PFSK-1 (cell line): ENCODE results near the gene CFAP77.

Experiments used
- POLR2AphosphoS5 ChIP-seq: IDR thresholded peaks from 2 replicates; pipeline ENCODE4 v1.6.1; 2012; ENCODE audit warnings: low read depth, mild to moderate bottlenecking, control low read depth, low read length, moderate library complexity
- REST ChIP-seq, 2 experiments: IDR thresholded peaks; 2 replicates each; pipeline versions ENCODE4 v1.6.1 to v1.8.0; 2011 to 2012; ENCODE audit warnings: low read depth in 2 of 2, low read length in 2 of 2, control low read depth in 1 of 2, inconsistent platforms in 1 of 2, mild to moderate bottlenecking in 1 of 2, moderate library complexity in 1 of 2; ENCODE audit not compliant: insufficient read depth in 1 of 2
- TAF1 ChIP-seq: IDR thresholded peaks from 2 replicates; pipeline ENCODE4 v1.6.1; 2012; ENCODE audit warnings: low read length, control low read depth, borderline replicate concordance; ENCODE audit not compliant: insufficient read depth

DNA sequence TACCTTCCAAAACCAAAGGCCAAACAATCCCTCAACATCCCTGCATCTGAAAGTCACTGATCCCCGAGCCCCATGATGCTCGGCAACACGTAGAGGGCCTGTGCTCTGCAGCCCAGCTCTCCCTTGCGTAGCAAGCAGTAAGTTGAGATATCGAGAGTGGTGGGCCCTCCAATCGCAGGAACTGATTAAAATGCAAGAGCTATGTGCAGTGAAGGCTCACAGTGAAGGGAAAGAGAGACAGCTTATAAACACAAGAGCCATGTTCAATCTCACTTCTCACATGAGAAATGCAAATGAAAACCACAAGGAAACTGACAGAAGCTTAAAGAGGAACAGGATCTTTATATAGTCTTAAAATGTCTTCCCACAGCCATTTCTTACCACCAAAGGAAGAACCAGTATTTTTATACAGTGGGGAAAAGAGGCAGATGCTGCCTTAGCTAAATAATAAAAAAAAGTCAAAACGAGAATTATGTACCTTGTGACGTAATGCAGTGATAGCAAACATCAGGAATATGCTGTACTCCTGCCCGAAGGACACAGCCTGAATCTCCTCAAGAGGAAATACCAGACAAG is 28.0 kb upstream of the CFAP77 start:
- TF ChIP-seq REST (IDR thresholded peaks at IDR 0.05; ENCODE audit: insufficient read depth in 1 of 2, low read depth in 2 of 2, low read length in 2 of 2) (no peak), POLR2AphosphoS5 (no peak), TAF1 (no peak)
